HepG2 (cell line): ENCODE data around the gene STRN3. TPM values are rescaled to one million over a fixed set of nuclear protein-coding genes. Genes with fewer than 3 reads are reported as not detected.

Experiments used
- ATAC-seq: fragments of 200-7000 bp; cut with Tn5 transposase; 3 replicates; pipeline ENCODE4 v1.9.1; 2020; ENCODE audit warnings: mild to moderate bottlenecking, moderate library complexity
- BruUV-seq: library from RNA; stranded (reverse); fragments of 400-500 nt; replicated peaks from 2 replicates; lab custom pipeline; 2021; lab: Mats Ljungman, UMichigan
- CTCF ChIA-PET: fragments of 300-600 bp; formaldehyde crosslinking; extraction: SDS; loops from one replicate; lab custom pipeline; 2021; ENCODE audit warnings: low total read pairs, inconsistent platforms, low intra/inter-chr PET ratio; lab: Yijun Ruan, JAX
- POLR2A ChIA-PET: fragments of 350-600 bp; sonication (Branson Sonifier 250); formaldehyde crosslinking; loops from one replicate; lab custom pipeline; 2020; ENCODE audit warnings: antibody characterized with exemption, inconsistent platforms; lab: Yijun Ruan, JAX
- DNase-seq: peaks from one replicate; pipeline ENCODE4 v3.0.0-alpha.2; 2015; ENCODE audit warnings: low spot score
- FAIRE-seq: peaks from 3 replicates; lab custom pipeline; 2011; peaks lifted over from hg19 to GRCh38; lab: Jason Lieb, UNC
- H2AFZ ChIP-seq: one replicate; pipeline ENCODE4 v1.6.1; 2011; ENCODE audit warnings: low read length, inconsistent platforms
- H3K27ac ChIP-seq: fragments of 300-600 bp; 3 replicates; pipeline ENCODE4 v1.8.0; 2011; ENCODE audit warnings: mixed run types, mild to moderate bottlenecking, mixed read lengths, low read length, inconsistent platforms; ENCODE audit not compliant: insufficient read depth; ENCODE audit errors: extremely low read length
- H3K27me3 ChIP-seq, 2 experiments: fragments of 200-600 bp in 1 of 2; 2 replicates in 1 of 2; 3 replicates in 1 of 2; pipeline versions ENCODE4 v1.6.0 to v1.8.0; 2011; ENCODE audit warnings: low read length in 2 of 2, mild to moderate bottlenecking in 2 of 2, moderate library complexity in 2 of 2, inconsistent platforms in 1 of 2; ENCODE audit not compliant: insufficient read depth in 2 of 2, control insufficient read depth in 1 of 2
- H3K36me3 ChIP-seq, 2 experiments: fragments of 200-600 bp in 1 of 2; replicated peaks in 1 of 2; 2 replicates in 1 of 2; 3 replicates in 1 of 2; pipeline versions ENCODE4 v1.5.1 to v1.8.0; 2011; ENCODE audit warnings: low read length in 2 of 2, inconsistent platforms in 1 of 2; ENCODE audit not compliant: insufficient read depth in 2 of 2, control insufficient read depth in 1 of 2
- H3K4me1 ChIP-seq: 2 replicates; pipeline ENCODE4 v1.5.1; 2012; ENCODE audit warnings: low read length, inconsistent platforms; ENCODE audit not compliant: insufficient read depth
- H3K4me2 ChIP-seq: 2 replicates; pipeline ENCODE4 v1.6.0; 2011; ENCODE audit warnings: low read depth, low read length, inconsistent platforms
- H3K4me3 ChIP-seq, 3 experiments: fragments of 200-600 bp in 1 of 3; sonication (generic), shearing (Covaris generic) in 1 of 3; replicated peaks in 1 of 3; 2 replicates each; pipeline ENCODE4 v1.5.1; 2011 to 2016; ENCODE audit warnings: low read length in 3 of 3, inconsistent platforms in 2 of 3, low read depth in 2 of 3, mild to moderate bottlenecking in 2 of 3, control low read depth in 1 of 3, mixed read lengths in 1 of 3; ENCODE audit not compliant: insufficient read depth in 1 of 3
- H3K79me2 ChIP-seq: one replicate; pipeline ENCODE4 v1.6.1; 2011; ENCODE audit warnings: low read length, inconsistent platforms; ENCODE audit not compliant: insufficient read depth
- H3K9ac ChIP-seq: 2 replicates; pipeline ENCODE4 v1.6.0; 2011; ENCODE audit warnings: mild to moderate bottlenecking, low read depth, low read length, inconsistent platforms; ENCODE audit not compliant: insufficient read depth
- H3K9me3 ChIP-seq: 2 replicates; pipeline ENCODE4 v1.5.1; 2012; ENCODE audit warnings: mild to moderate bottlenecking, low read length
- H4K20me1 ChIP-seq: 2 replicates; pipeline ENCODE4 v1.6.0; 2011; ENCODE audit warnings: inconsistent platforms, mild to moderate bottlenecking, low read length, moderate library complexity; ENCODE audit not compliant: insufficient read depth
- EED ChIP-seq: sonication (generic); formaldehyde crosslinking; IDR thresholded peaks from 2 replicates; pipeline ENCODE4 v1.5.0; 2020; ENCODE audit warnings: mild to moderate bottlenecking, missing genetic modification reagents
- HIVEP1 ChIP-seq: sonication (generic); formaldehyde crosslinking; IDR thresholded peaks from 2 replicates; pipeline ENCODE4 v1.4.0; 2020; ENCODE audit warnings: mild to moderate bottlenecking, missing genetic modification reagents
- IKZF4 ChIP-seq: sonication (generic); formaldehyde crosslinking; IDR thresholded peaks from 2 replicates; pipeline ENCODE4 v1.5.1; 2020; ENCODE audit warnings: borderline replicate concordance, mild to moderate bottlenecking, low read depth, missing genetic modification reagents; ENCODE audit errors: not compliant biosample characterization
- THAP9 ChIP-seq: sonication (generic); formaldehyde crosslinking; IDR thresholded peaks from 2 replicates; pipeline ENCODE4; 2020; ENCODE audit warnings: missing genetic modification reagents, mild to moderate bottlenecking, borderline replicate concordance
- ZNF292 ChIP-seq: sonication (generic); formaldehyde crosslinking; IDR thresholded peaks from 2 replicates; pipeline ENCODE4 v1.8.1; 2022; ENCODE audit warnings: mild to moderate bottlenecking, low read depth, missing genetic modification reagents, borderline replicate concordance
- ZNF746 ChIP-seq: sonication (generic); formaldehyde crosslinking; IDR thresholded peaks from 2 replicates; pipeline ENCODE4 v1.8.0; 2022; ENCODE audit warnings: mild to moderate bottlenecking, missing genetic modification reagents
- WGBS: methylation state at CpG from one replicate; pipeline ENCODE4 v1.1.6; 2017; ENCODE audit warnings: low lambda C conversion rate; 5-methylcytosine and 5-hydroxymethylcytosine counted together
- in situ Hi-C: cut with HindIII; loops from 2 replicates; pipeline ENCODE4 v1.10.0; 2017; ENCODE audit warnings: low pct_unique_long_range_greater_than_20kb; ENCODE audit not compliant: extremely low pct_ligation_motif_present
- intact Hi-C: fragments of 100-400 bp; cut with micrococcal nuclease; formaldehyde crosslinking; loops from one replicate; pipeline ENCODE4 v1.10.0; 2022; ENCODE audit not compliant: unreplicated experiment
- polyA plus RNA-seq, 8 experiments: library from polyadenylated mRNA; depleted of rRNA in 3 of 8; stranded (reverse) in 7 of 8; unstranded in 1 of 8; fragments of >200 nt; fragmentation: Illumina TruSeq in 4 of 8; extraction: Trizol in 4 of 8; gene quantifications; 2 replicates each; pipeline versions ENCODE4 v1.2.1 to v1.2.3, GENCODE V29; 2011 to 2016; ENCODE audit warnings: low read depth in 4 of 8, missing spikeins in 1 of 8, mixed read lengths in 1 of 8; ENCODE audit not compliant: insufficient read depth in 1 of 8
- total RNA-seq, 5 experiments: library from RNA; depleted of rRNA; stranded (reverse); fragments of >200 nt; fragmentation: Illumina TruSeq; extraction: Trizol; gene quantifications; 2 replicates each; pipeline ENCODE4 v1.2.3, GENCODE V29; 2016; ENCODE audit warnings: low read depth in 1 of 5
- TF ChIP-seq, protein P1 (sequence below), 2 experiments: IDR thresholded peaks; 2 replicates each; pipeline ENCODE4 v1.6.1; 2011 to 2012; ENCODE audit warnings: low read length in 2 of 2, borderline replicate concordance in 1 of 2, low read depth in 1 of 2, mild to moderate bottlenecking in 1 of 2, moderate library complexity in 1 of 2
- TF ChIP-seq, protein P2 (sequence below): sonication (generic); formaldehyde crosslinking; IDR thresholded peaks from 2 replicates; pipeline ENCODE4 v1.5.0; 2020; ENCODE audit warnings: mild to moderate bottlenecking, missing genetic modification reagents, borderline replicate concordance

Gene STRN3
- total and polyA plus RNA-seq, 2 of the 13 experiments (the other 11 are each of a cell fraction or from before 2014, with no cell fraction given), result 49.4 to 123 TPM

GRCh38 chr14:31051511-31051910 lies 25.3 kb upstream of the STRN3 start:
- peaks cover 28% of the 10 kb centered on the region for H3K4me1 ChIP-seq
- no peak overlapping the region for H3K27ac ChIP-seq
- ATAC-seq (no peak), DNase-seq (no peak), FAIRE-seq (no peak)
- intact Hi-C loops, result no loop called here
- BruUV-seq, result no TSS peak
- no peaks in the 10 kb centered on the region for H3K79me2 ChIP-seq
- H4K20me1 ChIP-seq, result no peaks in the 10 kb centered on the region
- H3K27me3 ChIP-seq, result no peaks in the 10 kb centered on the region
- no peaks in the 10 kb centered on the region for H3K36me3 ChIP-seq
- H3K9me3 ChIP-seq, result no peaks in the 10 kb centered on the region
- in situ Hi-C loops, result no loop called here
- CTCF ChIA-PET, result no interaction called here
- no peak overlapping the region for H2AFZ ChIP-seq
- POLR2A ChIA-PET, result no interaction called here
- WGBS, result 73% methylated on average over 4 of the region's 4 CpGs
- H3K4me3 ChIP-seq, result no peak overlapping the region
- no peak overlapping the region for H3K9ac ChIP-seq
- H3K4me2 ChIP-seq, result no peak overlapping the region
- 0 out of 2 replicates have a peak, but pooled peaks have one; percentile 16 for TF ChIP-seq THAP9 (CRISPR knock-in tag)
- 0 out of 2 replicates have a peak, but pooled peaks have one; percentile 31 for TF ChIP-seq HIVEP1 (CRISPR knock-in tag)
- TF ChIP-seq, protein P1, sequence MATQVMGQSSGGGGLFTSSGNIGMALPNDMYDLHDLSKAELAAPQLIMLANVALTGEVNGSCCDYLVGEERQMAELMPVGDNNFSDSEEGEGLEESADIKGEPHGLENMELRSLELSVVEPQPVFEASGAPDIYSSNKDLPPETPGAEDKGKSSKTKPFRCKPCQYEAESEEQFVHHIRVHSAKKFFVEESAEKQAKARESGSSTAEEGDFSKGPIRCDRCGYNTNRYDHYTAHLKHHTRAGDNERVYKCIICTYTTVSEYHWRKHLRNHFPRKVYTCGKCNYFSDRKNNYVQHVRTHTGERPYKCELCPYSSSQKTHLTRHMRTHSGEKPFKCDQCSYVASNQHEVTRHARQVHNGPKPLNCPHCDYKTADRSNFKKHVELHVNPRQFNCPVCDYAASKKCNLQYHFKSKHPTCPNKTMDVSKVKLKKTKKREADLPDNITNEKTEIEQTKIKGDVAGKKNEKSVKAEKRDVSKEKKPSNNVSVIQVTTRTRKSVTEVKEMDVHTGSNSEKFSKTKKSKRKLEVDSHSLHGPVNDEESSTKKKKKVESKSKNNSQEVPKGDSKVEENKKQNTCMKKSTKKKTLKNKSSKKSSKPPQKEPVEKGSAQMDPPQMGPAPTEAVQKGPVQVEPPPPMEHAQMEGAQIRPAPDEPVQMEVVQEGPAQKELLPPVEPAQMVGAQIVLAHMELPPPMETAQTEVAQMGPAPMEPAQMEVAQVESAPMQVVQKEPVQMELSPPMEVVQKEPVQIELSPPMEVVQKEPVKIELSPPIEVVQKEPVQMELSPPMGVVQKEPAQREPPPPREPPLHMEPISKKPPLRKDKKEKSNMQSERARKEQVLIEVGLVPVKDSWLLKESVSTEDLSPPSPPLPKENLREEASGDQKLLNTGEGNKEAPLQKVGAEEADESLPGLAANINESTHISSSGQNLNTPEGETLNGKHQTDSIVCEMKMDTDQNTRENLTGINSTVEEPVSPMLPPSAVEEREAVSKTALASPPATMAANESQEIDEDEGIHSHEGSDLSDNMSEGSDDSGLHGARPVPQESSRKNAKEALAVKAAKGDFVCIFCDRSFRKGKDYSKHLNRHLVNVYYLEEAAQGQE (IDR thresholded peaks at IDR 0.05; ENCODE audit: borderline replicate concordance in 1 of 2, low read depth in 1 of 2, low read length in 2 of 2), result no peak
- TF ChIP-seq IKZF4 (CRISPR knock-in tag), result no peak
- TF ChIP-seq, protein P2, sequence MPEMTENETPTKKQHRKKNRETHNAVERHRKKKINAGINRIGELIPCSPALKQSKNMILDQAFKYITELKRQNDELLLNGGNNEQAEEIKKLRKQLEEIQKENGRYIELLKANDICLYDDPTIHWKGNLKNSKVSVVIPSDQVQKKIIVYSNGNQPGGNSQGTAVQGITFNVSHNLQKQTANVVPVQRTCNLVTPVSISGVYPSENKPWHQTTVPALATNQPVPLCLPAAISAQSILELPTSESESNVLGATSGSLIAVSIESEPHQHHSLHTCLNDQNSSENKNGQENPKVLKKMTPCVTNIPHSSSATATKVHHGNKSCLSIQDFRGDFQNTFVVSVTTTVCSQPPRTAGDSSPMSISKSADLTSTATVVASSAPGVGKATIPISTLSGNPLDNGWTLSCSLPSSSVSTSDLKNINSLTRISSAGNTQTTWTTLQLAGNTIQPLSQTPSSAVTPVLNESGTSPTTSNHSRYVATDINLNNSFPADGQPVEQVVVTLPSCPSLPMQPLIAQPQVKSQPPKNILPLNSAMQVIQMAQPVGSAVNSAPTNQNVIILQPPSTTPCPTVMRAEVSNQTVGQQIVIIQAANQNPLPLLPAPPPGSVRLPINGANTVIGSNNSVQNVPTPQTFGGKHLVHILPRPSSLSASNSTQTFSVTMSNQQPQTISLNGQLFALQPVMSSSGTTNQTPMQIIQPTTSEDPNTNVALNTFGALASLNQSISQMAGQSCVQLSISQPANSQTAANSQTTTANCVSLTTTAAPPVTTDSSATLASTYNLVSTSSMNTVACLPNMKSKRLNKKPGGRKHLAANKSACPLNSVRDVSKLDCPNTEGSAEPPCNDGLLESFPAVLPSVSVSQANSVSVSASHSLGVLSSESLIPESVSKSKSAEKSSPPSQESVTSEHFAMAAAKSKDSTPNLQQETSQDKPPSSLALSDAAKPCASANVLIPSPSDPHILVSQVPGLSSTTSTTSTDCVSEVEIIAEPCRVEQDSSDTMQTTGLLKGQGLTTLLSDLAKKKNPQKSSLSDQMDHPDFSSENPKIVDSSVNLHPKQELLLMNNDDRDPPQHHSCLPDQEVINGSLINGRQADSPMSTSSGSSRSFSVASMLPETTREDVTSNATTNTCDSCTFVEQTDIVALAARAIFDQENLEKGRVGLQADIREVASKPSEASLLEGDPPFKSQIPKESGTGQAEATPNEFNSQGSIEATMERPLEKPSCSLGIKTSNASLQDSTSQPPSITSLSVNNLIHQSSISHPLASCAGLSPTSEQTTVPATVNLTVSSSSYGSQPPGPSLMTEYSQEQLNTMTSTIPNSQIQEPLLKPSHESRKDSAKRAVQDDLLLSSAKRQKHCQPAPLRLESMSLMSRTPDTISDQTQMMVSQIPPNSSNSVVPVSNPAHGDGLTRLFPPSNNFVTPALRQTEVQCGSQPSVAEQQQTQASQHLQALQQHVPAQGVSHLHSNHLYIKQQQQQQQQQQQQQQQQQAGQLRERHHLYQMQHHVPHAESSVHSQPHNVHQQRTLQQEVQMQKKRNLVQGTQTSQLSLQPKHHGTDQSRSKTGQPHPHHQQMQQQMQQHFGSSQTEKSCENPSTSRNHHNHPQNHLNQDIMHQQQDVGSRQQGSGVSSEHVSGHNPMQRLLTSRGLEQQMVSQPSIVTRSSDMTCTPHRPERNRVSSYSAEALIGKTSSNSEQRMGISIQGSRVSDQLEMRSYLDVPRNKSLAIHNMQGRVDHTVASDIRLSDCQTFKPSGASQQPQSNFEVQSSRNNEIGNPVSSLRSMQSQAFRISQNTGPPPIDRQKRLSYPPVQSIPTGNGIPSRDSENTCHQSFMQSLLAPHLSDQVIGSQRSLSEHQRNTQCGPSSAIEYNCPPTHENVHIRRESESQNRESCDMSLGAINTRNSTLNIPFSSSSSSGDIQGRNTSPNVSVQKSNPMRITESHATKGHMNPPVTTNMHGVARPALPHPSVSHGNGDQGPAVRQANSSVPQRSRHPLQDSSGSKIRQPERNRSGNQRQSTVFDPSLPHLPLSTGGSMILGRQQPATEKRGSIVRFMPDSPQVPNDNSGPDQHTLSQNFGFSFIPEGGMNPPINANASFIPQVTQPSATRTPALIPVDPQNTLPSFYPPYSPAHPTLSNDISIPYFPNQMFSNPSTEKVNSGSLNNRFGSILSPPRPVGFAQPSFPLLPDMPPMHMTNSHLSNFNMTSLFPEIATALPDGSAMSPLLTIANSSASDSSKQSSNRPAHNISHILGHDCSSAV (CRISPR knock-in tag), result no peak
- 0 out of 2 replicates have a peak, but pooled peaks have one; percentile 8 for TF ChIP-seq ZNF292
- 0 out of 2 replicates have a peak, but pooled peaks have one; percentile 11 for TF ChIP-seq EED (CRISPR knock-in tag)
- TF ChIP-seq ZNF746 (CRISPR knock-in tag), result 0 out of 2 replicates have a peak, but pooled peaks have one; percentile 33
